Adrenal gland (tissue), 12 donors: ENCODE data around the gene PATL2. TPM values are rescaled to one million over a fixed set of nuclear protein-coding genes. Genes with fewer than 3 reads are reported as not detected.

Experiments
- DNase-seq, 7 donors: peaks; one replicate each; pipeline ENCODE4 v3.0.0-alpha.2; 2019 to 2020
- H3K27ac ChIP-seq, 5 donors: fragments of 200-600 bp; sonication (generic) in 4 of 5; 1 replicate in 3 of 5; 2 replicates in 2 of 5; pipeline versions ENCODE4 v1.5.1 to v1.8.0; 2016 to 2020; ENCODE audit warnings: mild to moderate bottlenecking in 1 of 5
- H3K27me3 ChIP-seq: fragments of 200-600 bp; 2 replicates; pipeline ENCODE4 v1.8.0; 2021
- H3K36me3 ChIP-seq, 2 donors: fragments of 200-600 bp; replicated peaks in 1 of 2; 1 replicate in 1 of 2; 2 replicates in 1 of 2; pipeline versions ENCODE4 v1.5.1 to v1.8.0; 2018 to 2022
- H3K4me1 ChIP-seq, 2 donors: fragments of 200-600 bp; replicated peaks in 1 of 2; 1 replicate in 1 of 2; 2 replicates in 1 of 2; pipeline versions ENCODE4 v1.5.1 to v1.8.0; 2018 to 2021
- H3K4me3 ChIP-seq, 4 donors: fragments of 200-600 bp; sonication (generic) in 3 of 4; one replicate each; pipeline ENCODE4 v1.5.1; 2016 to 2018
- H3K9me3 ChIP-seq, 3 donors: fragments of 200-600 bp; sonication (generic) in 1 of 3; replicated peaks in 1 of 3; 1 replicate in 2 of 3; 2 replicates in 1 of 3; pipeline versions ENCODE4 v1.5.1 to v1.8.0; 2016 to 2021
- POLR2A ChIP-seq, 2 donors: fragments of 450-650 bp; IDR thresholded peaks; one replicate each; pipeline ENCODE4 v1.6.1; 2017; ENCODE audit warnings: antibody characterized with exemption in 2 of 2, mild to moderate bottlenecking in 2 of 2, moderate library complexity in 1 of 2
- WGBS, 4 donors: extraction: QIAGEN DNeasy Blood & Tissue Kit in 2 of 4; methylation state at CpG; one replicate each; pipeline versions ENCODE4 v1.1.5 to v1.1.7; 2013 to 2017; 5-methylcytosine and 5-hydroxymethylcytosine counted together
- intact Hi-C, 2 donors: fragments of 100-400 bp; cut with DNase I; formaldehyde crosslinking; loops; one replicate each; pipeline versions ENCODE4 v1.14.1 to v1.15.0; 2022 to 2023
- polyA plus RNA-seq, 3 donors: library from polyadenylated mRNA; stranded (reverse); fragments of 200-250 nt in 2 of 3; fragments of 350-450 nt in 1 of 3; fragmentation: Illumina TruSeq in 1 of 3; extraction: RNeasy Lipid Tissue Mini Kit (QIAGEN cat#74804) in 1 of 3; gene quantifications; one replicate each; pipeline ENCODE4 v1.2.3, GENCODE V29; 2013 to 2014
- total RNA-seq, 9 donors: library from RNA; depleted of rRNA in 4 of 9; stranded (reverse); fragments of >200 nt in 4 of 9; fragments of 120-200 nt in 1 of 9; fragmentation: NEBNext Ultra II Directional in 1 of 9; extraction: Animal tissue kit (Norgen Biotek cat#: 25700) in 1 of 9; gene quantifications; one replicate each; pipeline versions ENCODE4 v1.1.0 to v1.2.4, GENCODE V29; 2013 to 2023
- TF ChIP-seq, protein P1 (sequence below), 6 experiments: fragments of 450-650 bp in 4 of 6; fragments of 200-600 bp in 2 of 6; sonication (generic) in 1 of 6; IDR thresholded peaks; 1 replicate in 5 of 6; 2 replicates in 1 of 6; pipeline versions ENCODE4 v1.5.1 to v1.8.0; 2016 to 2021; ENCODE audit warnings: antibody characterized with exemption in 6 of 6, mild to moderate bottlenecking in 2 of 6, moderate library complexity in 1 of 6
- donor health status: healthy with polysubstance abuse.
- donor health status: Bipolar disorder and iron deficiency.
- donor health status: DM: yes; HTN: yes; CAD: no.
- donor health status: DM: no; HTN: no; CAD: no.
- donor health status: DM: no; HTN: no; CAD: no.
- donor health status: DM: yes; HTN: yes; CAD: no.

Gene PATL2
- total and polyA plus RNA-seq, 12 donors, result 0.42 to 18.3 (median 2.7) TPM

DNA sequence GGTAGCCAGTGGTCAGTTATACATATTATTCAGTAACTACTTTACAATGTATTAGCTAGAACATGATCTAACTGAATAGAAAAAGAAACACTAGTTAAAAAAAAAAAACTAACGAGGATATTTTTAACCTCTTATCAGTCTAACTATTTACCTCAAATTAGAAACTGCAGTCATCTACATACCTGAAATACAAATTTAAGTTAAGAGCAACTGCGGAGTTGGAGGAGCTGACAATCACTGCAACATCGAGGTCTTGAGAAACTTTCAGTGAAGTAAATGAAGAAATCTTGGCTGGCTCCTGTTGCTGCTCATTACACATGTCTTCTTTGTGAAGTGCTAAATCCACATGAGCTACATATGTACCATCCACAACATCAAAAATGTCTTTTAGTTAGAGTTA lies 54.2 kb downstream of the PATL2 start:
- no peak for DNase-seq
- 89 to 93% (median 91%) methylated on average over 3 of the region's 3 CpGs for WGBS, 4 donors
- Histone ChIP-seq H3K4me3 (no peak overlapping the region), H3K27ac (no peak overlapping the region), H3K36me3 (peaks cover 0 to 67% of the 10 kb centered on the region in 2 donors), H3K9me3 (no peaks in the 10 kb centered on the region), H3K4me1 (peaks cover 3 to 12% of the 10 kb centered on the region in 2 donors), H3K27me3 (no peaks in the 10 kb centered on the region)
- intact Hi-C loops, result no loop called here
- TF ChIP-seq, protein P1, sequence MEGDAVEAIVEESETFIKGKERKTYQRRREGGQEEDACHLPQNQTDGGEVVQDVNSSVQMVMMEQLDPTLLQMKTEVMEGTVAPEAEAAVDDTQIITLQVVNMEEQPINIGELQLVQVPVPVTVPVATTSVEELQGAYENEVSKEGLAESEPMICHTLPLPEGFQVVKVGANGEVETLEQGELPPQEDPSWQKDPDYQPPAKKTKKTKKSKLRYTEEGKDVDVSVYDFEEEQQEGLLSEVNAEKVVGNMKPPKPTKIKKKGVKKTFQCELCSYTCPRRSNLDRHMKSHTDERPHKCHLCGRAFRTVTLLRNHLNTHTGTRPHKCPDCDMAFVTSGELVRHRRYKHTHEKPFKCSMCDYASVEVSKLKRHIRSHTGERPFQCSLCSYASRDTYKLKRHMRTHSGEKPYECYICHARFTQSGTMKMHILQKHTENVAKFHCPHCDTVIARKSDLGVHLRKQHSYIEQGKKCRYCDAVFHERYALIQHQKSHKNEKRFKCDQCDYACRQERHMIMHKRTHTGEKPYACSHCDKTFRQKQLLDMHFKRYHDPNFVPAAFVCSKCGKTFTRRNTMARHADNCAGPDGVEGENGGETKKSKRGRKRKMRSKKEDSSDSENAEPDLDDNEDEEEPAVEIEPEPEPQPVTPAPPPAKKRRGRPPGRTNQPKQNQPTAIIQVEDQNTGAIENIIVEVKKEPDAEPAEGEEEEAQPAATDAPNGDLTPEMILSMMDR (IDR thresholded peaks at IDR 0.05), result no peak
- TF ChIP-seq POLR2A (IDR thresholded peaks at IDR 0.05), result no peak

DNA sequence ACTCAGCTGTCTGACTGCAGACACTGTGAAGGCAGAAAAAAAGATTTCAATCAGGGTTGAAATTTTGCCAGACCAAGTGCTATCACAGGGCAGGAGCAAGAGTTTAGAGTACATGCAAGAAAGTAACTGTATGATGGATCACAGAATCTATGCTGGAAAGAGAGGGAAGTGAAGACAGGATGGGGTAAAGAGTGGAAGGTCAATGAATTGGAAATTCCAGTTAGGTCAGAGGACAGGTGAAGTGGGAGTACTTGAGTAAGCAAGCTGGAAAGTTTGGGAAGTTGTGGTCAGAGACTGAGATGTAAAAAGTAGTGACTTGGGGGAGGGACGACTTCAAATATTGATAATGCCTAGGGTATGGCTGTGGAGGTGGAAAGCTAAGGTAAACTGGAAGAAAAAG lies 54.8 kb downstream of the PATL2 start:
- no peak overlapping the region for H3K4me3 ChIP-seq
- H3K9me3 ChIP-seq, result no peaks in the 10 kb centered on the region
- intact Hi-C loops, result no loop called here
- peaks cover 0 to 5% of the 10 kb centered on the region in 2 donors for H3K4me1 ChIP-seq
- TF ChIP-seq POLR2A (IDR thresholded peaks at IDR 0.05), result no peak
- TF ChIP-seq, protein P1 (IDR thresholded peaks at IDR 0.05), result no peak
- H3K36me3 ChIP-seq, result peaks cover 0 to 73% of the 10 kb centered on the region in 2 donors
- no peak for DNase-seq
- no peak overlapping the region for H3K27ac ChIP-seq
- no peaks in the 10 kb centered on the region for H3K27me3 ChIP-seq
- WGBS, 4 donors, result 90 to 100% (median 98%) methylated on average over 1 of the region's 1 CpG

DNA sequence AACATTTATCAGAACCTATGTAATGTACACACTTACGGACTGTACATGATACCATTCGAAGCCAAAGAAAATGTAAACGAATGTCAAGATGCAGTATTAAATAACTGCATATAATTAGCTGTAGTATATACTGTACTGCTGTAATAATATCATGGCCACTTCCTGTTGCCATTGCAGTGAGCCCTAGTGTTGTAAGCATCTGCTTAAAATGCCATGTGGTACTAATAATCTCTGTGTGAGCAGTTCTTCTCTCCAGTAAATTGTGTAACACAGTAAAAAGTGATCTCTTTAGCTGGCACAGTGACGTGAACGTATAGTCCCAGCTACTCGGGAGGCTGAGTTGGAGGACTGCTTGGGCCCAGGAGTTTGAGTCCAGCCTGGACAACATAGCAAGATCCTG lies 56.3 kb downstream of the PATL2 start:
- intact Hi-C loops, result no loop called here
- WGBS, 4 donors, result 87 to 97% (median 93%) methylated on average over 6 of the region's 6 CpGs
- no peak for TF ChIP-seq POLR2A (IDR thresholded peaks at IDR 0.05)
- TF ChIP-seq, protein P1 (IDR thresholded peaks at IDR 0.05), result no peak
- no peak overlapping the region for H3K27ac ChIP-seq
- H3K36me3 ChIP-seq, result peaks cover 0 to 85% of the 10 kb centered on the region in 2 donors
- no peaks in the 10 kb centered on the region for H3K9me3 ChIP-seq
- H3K4me3 ChIP-seq, result no peak overlapping the region
- DNase-seq, result no peak
- H3K27me3 ChIP-seq, result no peaks in the 10 kb centered on the region
- H3K4me1 ChIP-seq, result no peaks in the 10 kb centered on the region

DNA sequence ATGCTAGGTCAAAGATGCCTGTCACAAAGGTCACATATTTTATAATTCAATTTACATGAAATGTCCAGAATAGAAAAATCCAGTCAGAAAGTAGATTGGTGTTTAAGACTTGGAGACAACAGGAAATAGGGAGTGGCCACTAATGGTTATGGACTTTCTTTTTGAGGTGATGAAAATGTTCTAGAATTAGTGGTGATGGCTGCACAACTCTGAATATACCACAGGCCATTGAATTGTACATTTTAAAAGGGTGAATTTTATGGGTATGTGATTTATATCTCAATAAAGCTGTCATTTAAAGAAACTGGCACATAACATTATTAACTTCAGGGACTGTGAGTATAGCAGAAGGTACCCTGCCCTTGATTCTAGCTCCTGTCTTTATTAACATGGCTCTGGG lies 63.5 kb downstream of the PATL2 start:
- peaks cover 0 to 58% of the 10 kb centered on the region in 2 donors for H3K36me3 ChIP-seq
- intact Hi-C loops, result no loop called here
- TF ChIP-seq POLR2A (IDR thresholded peaks at IDR 0.05), result no peak
- TF ChIP-seq, protein P1 (IDR thresholded peaks at IDR 0.05), result no peak

More for the DNA sequence above, 63.5 kb downstream of the PATL2 start:
- DNase-seq, result no peak
- Histone ChIP-seq H3K27ac (no peak overlapping the region), H3K4me3 (no peak overlapping the region), H3K27me3 (no peaks in the 10 kb centered on the region), H3K4me1 (no peaks in the 10 kb centered on the region), H3K9me3 (no peaks in the 10 kb centered on the region)
